Measurements from ENCODE around the gene SLC16A1.

- TF ChIP-seq, protein P1, sequence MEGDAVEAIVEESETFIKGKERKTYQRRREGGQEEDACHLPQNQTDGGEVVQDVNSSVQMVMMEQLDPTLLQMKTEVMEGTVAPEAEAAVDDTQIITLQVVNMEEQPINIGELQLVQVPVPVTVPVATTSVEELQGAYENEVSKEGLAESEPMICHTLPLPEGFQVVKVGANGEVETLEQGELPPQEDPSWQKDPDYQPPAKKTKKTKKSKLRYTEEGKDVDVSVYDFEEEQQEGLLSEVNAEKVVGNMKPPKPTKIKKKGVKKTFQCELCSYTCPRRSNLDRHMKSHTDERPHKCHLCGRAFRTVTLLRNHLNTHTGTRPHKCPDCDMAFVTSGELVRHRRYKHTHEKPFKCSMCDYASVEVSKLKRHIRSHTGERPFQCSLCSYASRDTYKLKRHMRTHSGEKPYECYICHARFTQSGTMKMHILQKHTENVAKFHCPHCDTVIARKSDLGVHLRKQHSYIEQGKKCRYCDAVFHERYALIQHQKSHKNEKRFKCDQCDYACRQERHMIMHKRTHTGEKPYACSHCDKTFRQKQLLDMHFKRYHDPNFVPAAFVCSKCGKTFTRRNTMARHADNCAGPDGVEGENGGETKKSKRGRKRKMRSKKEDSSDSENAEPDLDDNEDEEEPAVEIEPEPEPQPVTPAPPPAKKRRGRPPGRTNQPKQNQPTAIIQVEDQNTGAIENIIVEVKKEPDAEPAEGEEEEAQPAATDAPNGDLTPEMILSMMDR (IDR thresholded peaks at IDR 0.05): no peak
- TF ChIP-seq POLR2A (IDR thresholded peaks at IDR 0.05): no peak
Measured at GRCh38 chr1:112954945-112955772, 837 bp downstream of the SLC16A1 start.

Data from right lobe of liver (tissue), 4 donors.